OCI-LY3 (cell line): Measurements from ENCODE around the gene DHX30.

Experiments
- H2AFZ ChIP-seq: fragments of 200-600, 300-600 bp; shearing (Covaris generic); 2 replicates; pipeline ENCODE4 v1.6.0; 2014; ENCODE audit warnings: antibody characterized with exemption, low read depth, low read length
- H3K27ac ChIP-seq: fragments of 200-600, 300-600 bp; sonication (generic); 2 replicates; pipeline ENCODE4 v1.5.1; 2014; ENCODE audit warnings: mild to moderate bottlenecking, low read length, moderate library complexity, mixed read lengths
- H3K27me3 ChIP-seq: fragments of 200-600, 300-600 bp; sonication (generic); 2 replicates; pipeline ENCODE4 v1.6.1; 2014; ENCODE audit warnings: low read depth, low read length, mixed read lengths
- H3K36me3 ChIP-seq: fragments of 200-600, 300-600 bp; sonication (generic); replicated peaks from 2 replicates; pipeline ENCODE3; 2014; ENCODE audit warnings: low read depth, low read length, mixed read lengths
- H3K4me1 ChIP-seq: fragments of 300-600, 200-600 bp; sonication (generic); 2 replicates; pipeline ENCODE4 v1.6.1; 2014; ENCODE audit warnings: low read length, mixed read lengths
- H3K4me2 ChIP-seq: fragments of 200-600, 300-600 bp; sonication (generic); 2 replicates; pipeline ENCODE4 v1.6.1; 2014; ENCODE audit warnings: low read length, mixed read lengths
- H3K4me3 ChIP-seq: fragments of 300-600, 200-600 bp; sonication (generic); 2 replicates; pipeline ENCODE4 v1.5.1; 2014; ENCODE audit warnings: antibody characterized with exemption, mild to moderate bottlenecking, low read length, moderate library complexity
- H3K79me2 ChIP-seq: fragments of 300-600, 200-600 bp; shearing (Covaris generic); 2 replicates; pipeline ENCODE4 v1.6.1; 2014; ENCODE audit warnings: mild to moderate bottlenecking, low read length, mixed read lengths
- H3K9ac ChIP-seq: fragments of 300-600, 200-600 bp; shearing (Covaris generic); 2 replicates; pipeline ENCODE4 v1.6.0; 2014; ENCODE audit warnings: mild to moderate bottlenecking, low read length, moderate library complexity
- H3K9me3 ChIP-seq: fragments of 200-600, 300-600 bp; shearing (Covaris generic); 2 replicates; pipeline ENCODE4 v1.6.1; 2014; ENCODE audit warnings: low read length, mixed read lengths; ENCODE audit not compliant: insufficient read depth
- H4K20me1 ChIP-seq: fragments of 200-600, 300-600 bp; sonication (generic); 2 replicates; pipeline ENCODE4 v1.6.1; 2016; ENCODE audit warnings: low read length, mixed read lengths; ENCODE audit not compliant: insufficient read depth
- EZH2phosphoT487 ChIP-seq: fragments of 200-600 bp; shearing (Covaris generic); IDR thresholded peaks from 2 replicates; pipeline ENCODE4 v1.6.1; 2018; ENCODE audit warnings: antibody characterized with exemption, mixed run types, low read depth
- TF ChIP-seq, protein P1 (sequence below): fragments of 200-600, 300-600 bp; sonication (generic); IDR thresholded peaks from 2 replicates; pipeline ENCODE4 v1.5.1; 2014; ENCODE audit warnings: antibody characterized with exemption, low read length, low read depth

DHX30 gene

DNA sequence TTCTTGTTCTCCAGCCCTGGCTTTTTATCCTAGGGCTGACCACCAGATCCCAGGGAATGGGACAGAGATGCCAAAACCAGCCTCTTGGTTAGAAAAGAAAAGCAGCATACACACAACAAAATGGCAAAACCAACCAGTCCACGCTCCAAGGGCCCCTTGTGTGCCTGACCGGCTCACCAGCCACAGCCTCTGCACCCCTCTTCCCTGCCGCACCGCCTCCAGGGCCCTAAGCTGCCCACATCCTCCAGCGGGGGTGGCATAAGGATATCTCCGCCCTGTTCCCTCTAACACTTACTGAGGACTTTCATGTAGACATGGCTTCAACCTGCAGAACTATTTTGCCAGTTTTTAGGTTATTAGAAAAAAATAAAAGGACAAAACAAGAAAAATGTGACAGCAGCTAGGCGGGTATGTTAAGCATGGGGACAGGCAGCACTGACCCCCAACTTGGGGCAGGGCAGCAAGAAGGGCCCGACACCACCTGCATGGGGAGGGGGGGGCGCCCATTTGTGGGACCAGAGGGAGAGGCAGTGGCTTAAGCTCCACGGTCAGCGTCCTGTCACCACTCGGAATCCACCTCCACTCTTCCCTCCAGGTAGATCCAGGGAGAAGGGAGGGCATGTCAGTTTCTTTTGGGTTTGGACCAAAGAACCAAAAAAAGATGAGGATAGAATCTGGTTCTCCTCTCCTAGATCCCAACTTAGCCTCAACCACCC is 49.1 kb downstream of the DHX30 start:
- H3K79me2 ChIP-seq, result no peaks in the 10 kb centered on the region
- H4K20me1 ChIP-seq, result no peaks in the 10 kb centered on the region
- H3K36me3 ChIP-seq, result peaks cover 34% of the 10 kb centered on the region
- no peak for TF ChIP-seq EZH2phosphoT487
- TF ChIP-seq, protein P1, sequence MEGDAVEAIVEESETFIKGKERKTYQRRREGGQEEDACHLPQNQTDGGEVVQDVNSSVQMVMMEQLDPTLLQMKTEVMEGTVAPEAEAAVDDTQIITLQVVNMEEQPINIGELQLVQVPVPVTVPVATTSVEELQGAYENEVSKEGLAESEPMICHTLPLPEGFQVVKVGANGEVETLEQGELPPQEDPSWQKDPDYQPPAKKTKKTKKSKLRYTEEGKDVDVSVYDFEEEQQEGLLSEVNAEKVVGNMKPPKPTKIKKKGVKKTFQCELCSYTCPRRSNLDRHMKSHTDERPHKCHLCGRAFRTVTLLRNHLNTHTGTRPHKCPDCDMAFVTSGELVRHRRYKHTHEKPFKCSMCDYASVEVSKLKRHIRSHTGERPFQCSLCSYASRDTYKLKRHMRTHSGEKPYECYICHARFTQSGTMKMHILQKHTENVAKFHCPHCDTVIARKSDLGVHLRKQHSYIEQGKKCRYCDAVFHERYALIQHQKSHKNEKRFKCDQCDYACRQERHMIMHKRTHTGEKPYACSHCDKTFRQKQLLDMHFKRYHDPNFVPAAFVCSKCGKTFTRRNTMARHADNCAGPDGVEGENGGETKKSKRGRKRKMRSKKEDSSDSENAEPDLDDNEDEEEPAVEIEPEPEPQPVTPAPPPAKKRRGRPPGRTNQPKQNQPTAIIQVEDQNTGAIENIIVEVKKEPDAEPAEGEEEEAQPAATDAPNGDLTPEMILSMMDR, result no peak
- H2AFZ ChIP-seq, result no peak overlapping the region
- H3K27me3 ChIP-seq, result no peaks in the 10 kb centered on the region
- H3K4me3 ChIP-seq, result no peak overlapping the region
- H3K4me1 ChIP-seq, result no peaks in the 10 kb centered on the region
- H3K9me3 ChIP-seq, result no peaks in the 10 kb centered on the region
- H3K27ac ChIP-seq, result no peak overlapping the region
- H3K9ac ChIP-seq, result no peak overlapping the region
- H3K4me2 ChIP-seq, result no peak overlapping the region

DNA sequence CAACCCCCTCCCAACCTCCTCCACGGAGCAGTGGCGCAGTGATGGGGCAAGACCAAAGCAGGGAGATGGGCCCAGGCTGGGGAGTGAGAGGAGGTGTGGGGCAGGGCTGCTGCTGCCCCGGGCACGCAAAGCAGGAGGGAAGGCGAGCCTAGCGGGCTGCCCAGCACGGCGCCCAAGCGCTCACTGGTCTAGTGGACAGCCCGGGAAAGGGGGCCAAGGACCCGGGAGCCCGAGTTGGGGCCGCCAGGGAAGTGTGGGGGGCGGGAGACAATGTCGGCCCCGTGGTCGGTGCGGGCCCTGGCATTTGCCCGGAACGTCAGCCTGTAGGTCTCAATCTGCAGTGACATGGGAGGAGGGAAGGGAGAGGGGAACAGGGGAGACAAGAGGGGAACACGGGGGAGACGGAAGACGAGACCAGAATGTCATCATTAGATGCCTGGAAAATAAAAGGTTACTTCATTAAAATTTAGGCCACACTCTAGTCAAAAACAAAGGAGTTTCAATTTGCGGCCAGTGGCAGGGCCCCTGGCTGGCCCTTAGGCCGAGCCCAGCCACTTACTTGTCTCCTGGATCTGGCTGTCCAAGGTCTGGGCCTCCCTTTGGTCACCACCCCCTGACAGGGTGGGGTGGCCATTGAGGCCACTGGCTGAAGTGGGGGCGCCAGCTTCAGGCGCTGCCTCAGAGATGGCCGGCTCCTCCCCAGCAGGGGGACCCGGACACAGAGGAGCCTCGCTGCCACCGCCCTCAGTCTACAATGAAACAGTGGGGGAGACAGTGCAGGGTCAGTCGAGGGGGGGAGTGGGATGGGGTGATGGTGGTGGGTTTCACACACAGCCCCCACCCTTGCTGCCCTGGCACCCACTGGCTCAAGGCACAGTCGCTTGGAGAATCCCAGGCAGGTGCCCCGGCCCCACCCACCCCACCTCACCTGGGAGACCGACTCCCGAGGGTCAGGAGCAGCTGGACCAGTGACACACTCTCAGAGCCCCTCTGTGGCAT is 50.0 kb downstream of the DHX30 start:
- Histone ChIP-seq H3K9me3 (no peaks in the 10 kb centered on the region), H3K4me3 (no peak overlapping the region), H3K9ac (no peak overlapping the region), H3K4me2 (no peak overlapping the region), H3K36me3 (peaks cover 31% of the 10 kb centered on the region), H3K27me3 (no peaks in the 10 kb centered on the region), H4K20me1 (no peaks in the 10 kb centered on the region), H3K4me1 (no peaks in the 10 kb centered on the region), H2AFZ (no peak overlapping the region), H3K27ac (no peak overlapping the region), H3K79me2 (no peaks in the 10 kb centered on the region)
- no peak for TF ChIP-seq EZH2phosphoT487
- TF ChIP-seq, protein P1, result no peak

DNA sequence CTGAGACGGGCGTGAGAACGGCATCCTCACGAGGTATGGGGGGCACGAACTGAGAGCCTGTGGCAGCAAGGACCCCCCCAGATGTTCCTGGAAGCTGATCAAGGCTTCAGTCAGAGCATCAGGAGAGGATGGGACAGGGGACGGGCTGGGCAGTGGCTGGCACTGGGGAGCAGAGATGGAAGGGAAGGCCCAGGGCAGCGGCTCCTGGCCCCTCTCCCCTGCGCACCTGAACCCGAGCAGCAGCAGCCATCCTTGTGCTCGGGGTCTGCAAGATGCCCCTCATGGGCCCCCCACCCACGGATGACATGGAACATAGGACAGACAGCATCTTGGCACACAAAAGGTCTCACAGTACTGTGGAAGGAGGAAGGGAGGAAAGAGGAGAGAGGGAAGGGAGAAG is 51.3 kb downstream of the DHX30 start:
- Histone ChIP-seq H3K4me3 (no peak overlapping the region), H3K4me1 (no peaks in the 10 kb centered on the region), H3K27me3 (no peaks in the 10 kb centered on the region), H3K27ac (no peak overlapping the region), H3K79me2 (no peaks in the 10 kb centered on the region), H2AFZ (no peak overlapping the region), H3K4me2 (no peak overlapping the region), H3K9ac (no peak overlapping the region), H3K9me3 (no peaks in the 10 kb centered on the region), H4K20me1 (no peaks in the 10 kb centered on the region), H3K36me3 (peaks cover 21% of the 10 kb centered on the region)
- TF ChIP-seq, protein P1, result no peak
